NCI-H1092 treated with DMSO at 0.1 percent for 48 hours (cell line): ENCODE data around the gene ILKAP.

Source experiments
- DNase-seq: peaks from one replicate; lab custom pipeline; 2025; lab: John Stamatoyannopoulos, UW

Gene ILKAP

GRCh38 chr2:238124488-238125126 is 78.9 kb downstream of the ILKAP start:
- no peak for DNase-seq

DNA sequence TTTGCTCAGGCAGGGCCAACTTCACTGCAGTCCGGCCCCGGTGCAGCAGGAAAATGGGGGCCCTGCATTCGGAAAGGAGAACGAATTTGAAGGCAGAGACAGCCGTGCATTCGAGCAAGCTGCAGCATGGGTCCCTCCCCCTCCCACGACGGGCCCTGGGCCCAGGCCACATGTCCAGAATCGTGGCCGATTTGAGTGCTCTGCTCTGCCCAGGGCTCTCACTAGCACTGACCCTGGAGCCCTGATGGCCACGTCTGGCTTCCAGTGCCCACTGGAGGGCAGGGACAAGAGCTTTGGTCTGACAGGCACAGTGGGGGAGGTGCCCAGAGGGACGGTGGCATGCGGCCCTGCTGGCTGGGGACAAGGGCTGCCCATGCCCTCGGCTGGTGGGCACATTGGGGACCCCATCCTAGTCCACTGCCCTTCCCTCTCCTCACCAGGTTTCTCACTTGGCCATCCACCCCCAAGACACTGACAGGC is 79.5 kb downstream of the ILKAP start:
- no peak for DNase-seq

- DNase-seq: no peak
Measured at GRCh38 chr2:238123218-238123971, 80.1 kb downstream of the ILKAP start.

DNA sequence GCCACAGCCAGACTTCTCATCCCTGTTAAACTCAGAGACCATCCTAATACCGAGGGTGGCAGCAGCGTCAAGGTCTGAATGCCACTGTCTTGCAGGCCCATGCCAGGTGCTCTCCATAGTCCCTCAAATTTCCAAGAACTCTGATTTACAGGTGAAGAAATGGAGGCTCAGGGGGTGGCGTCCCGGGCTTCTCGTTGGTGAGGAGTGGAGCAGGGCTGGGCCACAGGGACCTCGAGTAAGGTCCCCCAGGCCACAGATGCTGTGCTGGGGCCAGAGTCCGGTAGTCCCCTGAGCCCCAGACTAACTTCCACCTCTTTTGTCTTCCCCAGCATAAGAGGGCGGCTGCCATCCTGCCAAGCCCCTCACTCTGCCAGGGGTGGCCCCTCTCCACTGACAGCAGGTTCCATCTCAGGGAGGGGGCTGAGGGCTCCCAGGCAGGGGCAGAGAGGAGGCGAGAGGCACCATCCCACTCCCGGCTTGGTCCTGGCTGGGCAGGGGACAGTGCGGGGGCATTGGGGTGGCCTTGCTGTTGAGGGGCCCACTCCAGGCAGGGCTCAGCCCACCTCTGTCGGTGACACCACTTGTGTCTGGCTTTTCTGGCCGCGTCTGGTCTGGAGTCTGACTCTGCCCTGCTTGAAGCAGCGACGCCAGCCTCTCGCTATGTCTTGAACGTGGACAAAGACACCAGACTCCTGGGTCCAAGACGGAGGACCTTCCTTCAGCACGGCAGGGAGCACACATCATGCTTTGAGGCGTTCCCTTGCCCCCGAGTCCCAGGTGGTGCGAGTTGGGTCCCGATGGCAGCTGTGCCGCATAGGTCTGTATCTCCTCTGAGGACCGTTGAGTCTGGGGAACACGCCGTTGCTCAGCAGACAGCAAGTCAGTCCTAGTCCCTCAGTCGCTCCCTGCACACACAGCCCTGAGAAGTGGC is 80.9 kb downstream of the ILKAP start:
- DNase-seq: no peak

DNA sequence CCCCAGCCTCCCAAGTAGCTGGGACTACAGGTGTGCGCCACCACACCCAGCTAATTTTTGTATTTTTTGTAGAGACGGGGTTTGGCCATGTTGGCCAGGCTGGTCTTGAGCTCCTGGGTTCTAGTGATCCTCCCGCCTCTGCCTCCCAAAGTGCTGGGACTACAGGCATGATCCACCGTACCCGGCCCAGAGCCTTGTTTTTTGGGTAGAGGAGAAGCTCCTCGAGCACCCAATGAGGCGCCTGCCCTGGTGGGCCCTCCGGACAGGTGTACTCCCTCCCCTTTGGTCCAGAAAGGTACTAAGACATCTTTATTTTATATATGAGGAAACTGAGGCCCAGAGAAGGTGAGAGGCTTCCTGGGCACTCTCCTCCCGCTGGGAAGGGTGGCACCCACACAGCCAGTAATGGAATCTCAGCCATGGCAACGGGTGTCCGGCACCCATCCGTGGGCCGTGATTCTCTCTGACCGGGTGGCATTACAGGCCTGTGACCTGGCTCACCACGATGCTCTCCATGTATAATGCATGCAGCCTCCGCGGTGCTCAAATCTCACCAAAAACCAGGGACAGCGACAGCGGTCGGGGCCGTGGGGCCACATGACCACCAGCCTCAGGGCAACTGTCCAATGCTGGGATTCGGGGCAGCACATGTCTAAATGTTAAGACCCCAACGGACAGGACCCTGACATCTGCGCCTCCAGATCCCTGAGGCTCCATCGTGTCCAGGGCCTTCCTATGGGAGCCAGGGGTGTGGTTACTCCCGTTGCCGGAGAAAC is 81.8 kb downstream of the ILKAP start:
- DNase-seq: no peak

DNA sequence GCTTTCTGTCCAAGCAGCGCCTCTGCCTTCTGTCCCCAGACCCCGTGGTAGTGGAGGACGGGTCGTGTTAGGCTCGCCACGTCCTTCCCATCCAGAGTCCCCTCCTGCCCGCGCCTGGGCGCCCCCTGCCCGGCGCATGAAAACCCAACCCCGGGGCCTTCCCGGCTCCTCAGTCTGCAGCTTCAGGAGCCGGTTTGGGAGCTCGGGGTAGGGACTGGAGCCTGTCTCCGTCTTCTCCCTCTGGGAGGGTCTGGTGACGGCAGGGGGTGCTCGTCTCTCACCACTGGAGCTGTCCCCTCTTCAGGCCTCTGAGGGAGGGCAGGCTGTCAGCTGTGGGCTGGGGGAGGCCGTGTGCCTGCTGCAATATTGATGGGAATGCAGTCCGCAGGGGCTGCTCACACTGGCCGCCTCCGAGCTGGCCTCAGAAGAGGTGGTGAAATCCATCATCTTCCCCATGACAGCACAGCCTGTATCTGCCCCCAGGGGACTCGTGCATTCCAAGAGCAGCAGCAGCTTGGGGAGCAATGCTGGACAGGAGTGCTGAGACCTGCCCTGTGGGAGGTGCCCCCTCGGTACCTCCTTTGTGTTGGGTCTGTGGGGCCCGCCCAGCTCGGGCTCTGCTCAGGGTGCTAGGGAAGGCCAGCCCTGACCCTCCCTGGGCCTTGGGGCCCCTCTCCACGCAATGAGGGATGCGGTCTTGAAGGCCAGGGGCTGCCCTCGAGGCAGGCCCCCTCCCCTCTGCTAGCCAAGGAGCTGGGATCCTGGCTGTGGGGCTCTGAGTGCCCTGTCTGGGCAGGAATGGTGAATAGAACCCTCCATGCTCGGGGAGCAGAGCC is 82.8 kb downstream of the ILKAP start:
- DNase-seq: no peak
